Measurements from ENCODE around the gene NXPE4.
"Not testable (repeated sequence)": the region's sequence is repeated elsewhere in the genome, so short reads cannot be mapped to it uniquely, and the experiment has no call there.

DNA sequence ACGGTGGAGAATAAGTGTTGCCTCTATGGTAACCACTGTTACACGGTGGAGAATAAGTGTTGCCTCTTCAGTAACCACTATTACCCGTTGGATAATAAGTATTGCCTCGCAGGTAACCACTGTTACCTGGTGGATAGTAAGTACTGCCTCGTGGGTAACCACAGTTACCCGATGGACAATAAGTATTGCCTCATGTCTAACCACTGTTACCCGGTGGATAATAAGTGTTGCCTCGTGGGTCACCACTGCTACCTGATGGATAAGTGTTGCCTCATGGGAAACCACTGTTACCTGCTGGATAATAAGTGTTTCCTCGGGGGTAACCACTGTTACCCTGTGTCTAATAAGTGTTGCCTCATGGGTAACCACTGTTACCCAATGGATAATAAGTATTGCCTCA, 16.6 kb upstream of the NXPE4 start:
- TF ChIP-seq, protein P1, sequence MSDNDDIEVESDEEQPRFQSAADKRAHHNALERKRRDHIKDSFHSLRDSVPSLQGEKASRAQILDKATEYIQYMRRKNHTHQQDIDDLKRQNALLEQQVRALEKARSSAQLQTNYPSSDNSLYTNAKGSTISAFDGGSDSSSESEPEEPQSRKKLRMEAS (CRISPR knock-in tag; IDR thresholded peaks at IDR 0.05): not testable (repeated sequence)
- TF ChIP-seq TEAD1 (CRISPR knock-in tag; IDR thresholded peaks at IDR 0.05); JUN (CRISPR knock-in tag; IDR thresholded peaks at IDR 0.05); SP1 (CRISPR knock-in tag; conservative IDR thresholded peaks at IDR 0.05); TEAD4 (CRISPR knock-in tag; IDR thresholded peaks at IDR 0.05); IRF2 (CRISPR knock-in tag; IDR thresholded peaks at IDR 0.05; ENCODE audit: borderline replicate concordance, low read depth); NFYB (CRISPR knock-in tag; conservative IDR thresholded peaks at IDR 0.05; ENCODE audit: low read depth); CREB1 (CRISPR knock-in tag; IDR thresholded peaks at IDR 0.05); NR2C2 (CRISPR knock-in tag; IDR thresholded peaks at IDR 0.05); CBFB (CRISPR knock-in tag; IDR thresholded peaks at IDR 0.05; ENCODE audit: low read depth): not testable (repeated sequence)
- TF ChIP-seq, protein P2, sequence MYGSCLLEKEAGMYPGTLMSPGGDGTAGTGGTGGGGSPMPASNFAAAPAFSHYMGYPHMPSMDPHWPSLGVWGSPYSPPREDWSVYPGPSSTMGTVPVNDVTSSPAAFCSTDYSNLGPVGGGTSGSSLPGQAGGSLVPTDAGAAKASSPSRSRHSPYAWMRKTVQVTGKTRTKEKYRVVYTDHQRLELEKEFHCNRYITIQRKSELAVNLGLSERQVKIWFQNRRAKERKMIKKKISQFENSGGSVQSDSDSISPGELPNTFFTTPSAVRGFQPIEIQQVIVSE (CRISPR knock-in tag; IDR thresholded peaks at IDR 0.05; ENCODE audit: borderline replicate concordance): not testable (repeated sequence)
- TF ChIP-seq, protein P3, sequence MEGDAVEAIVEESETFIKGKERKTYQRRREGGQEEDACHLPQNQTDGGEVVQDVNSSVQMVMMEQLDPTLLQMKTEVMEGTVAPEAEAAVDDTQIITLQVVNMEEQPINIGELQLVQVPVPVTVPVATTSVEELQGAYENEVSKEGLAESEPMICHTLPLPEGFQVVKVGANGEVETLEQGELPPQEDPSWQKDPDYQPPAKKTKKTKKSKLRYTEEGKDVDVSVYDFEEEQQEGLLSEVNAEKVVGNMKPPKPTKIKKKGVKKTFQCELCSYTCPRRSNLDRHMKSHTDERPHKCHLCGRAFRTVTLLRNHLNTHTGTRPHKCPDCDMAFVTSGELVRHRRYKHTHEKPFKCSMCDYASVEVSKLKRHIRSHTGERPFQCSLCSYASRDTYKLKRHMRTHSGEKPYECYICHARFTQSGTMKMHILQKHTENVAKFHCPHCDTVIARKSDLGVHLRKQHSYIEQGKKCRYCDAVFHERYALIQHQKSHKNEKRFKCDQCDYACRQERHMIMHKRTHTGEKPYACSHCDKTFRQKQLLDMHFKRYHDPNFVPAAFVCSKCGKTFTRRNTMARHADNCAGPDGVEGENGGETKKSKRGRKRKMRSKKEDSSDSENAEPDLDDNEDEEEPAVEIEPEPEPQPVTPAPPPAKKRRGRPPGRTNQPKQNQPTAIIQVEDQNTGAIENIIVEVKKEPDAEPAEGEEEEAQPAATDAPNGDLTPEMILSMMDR (IDR thresholded peaks at IDR 0.05): not testable (repeated sequence)
